ENCODE results near the gene CNIH4. TPM values are rescaled to one million over a fixed set of nuclear protein-coding genes. Genes with fewer than 3 reads are reported as not detected.

The CNIH4 gene
- polyA plus RNA-seq, 1 of the 3 experiments (the other 2 are of a cell fraction): 37.7 TPM

- POLR2A ChIA-PET: no interaction called here
- Histone ChIP-seq H3K9ac (no peak overlapping the region), H3K9me2 (no peaks in the 10 kb centered on the region), H4K20me1 (ENCODE audit: insufficient read depth) (no peaks in the 10 kb centered on the region), H3F3A (replicated peaks; ENCODE audit: insufficient read depth) (peaks cover 30% of the 10 kb centered on the region), H2AFZ (ENCODE audit: low read depth) (no peak overlapping the region), H3K36me3 (replicated peaks in 1 of 2; ENCODE audit: control insufficient read depth in 1 of 2, insufficient read depth in 2 of 2, low read length in 1 of 2) (peaks cover 44 to 47% of the 10 kb centered on the region in 2 experiments), H3K27me3 (ENCODE audit: insufficient read depth) (no peaks in the 10 kb centered on the region), H3K4me1 (ENCODE audit: control insufficient read depth in 1 of 2, insufficient read depth in 2 of 2, low read depth in 1 of 2, low read length in 1 of 2) (peaks cover under 1 to 6% of the 10 kb centered on the region in 2 experiments; a peak in 2 of 4 replicates), H3K4me3 (ENCODE audit: low read depth in 2 of 2, low read length in 1 of 2) (no peak overlapping the region), H3K79me2 (ENCODE audit: insufficient read depth) (no peaks in the 10 kb centered on the region), H3K4me2 (no peak overlapping the region), H3K27ac (ENCODE audit: low read depth in 2 of 2, low read length in 1 of 2) (no peak overlapping the region), H3K9me3 (no peaks in the 10 kb centered on the region)
- TF ChIP-seq CTCF (IDR thresholded peaks at IDR 0.05) (no peak), TAF1 (IDR thresholded peaks at IDR 0.05; ENCODE audit: borderline replicate concordance, low read depth, low read length) (no peak), YY1 (IDR thresholded peaks at IDR 0.05; ENCODE audit: low read depth) (no peak), GATA2 (CRISPR knock-in tag; IDR thresholded peaks at IDR 0.05) (no peak), RCOR1 (IDR thresholded peaks at IDR 0.05; ENCODE audit: low read length) (no peak), FOXJ3 (CRISPR knock-in tag; IDR thresholded peaks at IDR 0.05) (no peak), EP300 (IDR thresholded peaks at IDR 0.05; ENCODE audit: borderline replicate concordance in 1 of 2, low read depth in 1 of 2, low read length in 1 of 2) (no peak), USF2 (IDR thresholded peaks at IDR 0.05; ENCODE audit: borderline replicate concordance, low read depth, low read length) (no peak), NFIC (IDR thresholded peaks at IDR 0.05; ENCODE audit: borderline replicate concordance) (no peak), GABPA (IDR thresholded peaks at IDR 0.05; ENCODE audit: low read depth) (no peak), ELF1 (IDR thresholded peaks at IDR 0.05) (no peak), NRF1 (IDR thresholded peaks at IDR 0.05; ENCODE audit: low read depth, low read length) (no peak), POLR2AphosphoS5 (IDR thresholded peaks at IDR 0.05; ENCODE audit: low read depth, low read length) (no peak), TCF12 (IDR thresholded peaks at IDR 0.05) (no peak)
- TF ChIP-seq, protein P1, sequence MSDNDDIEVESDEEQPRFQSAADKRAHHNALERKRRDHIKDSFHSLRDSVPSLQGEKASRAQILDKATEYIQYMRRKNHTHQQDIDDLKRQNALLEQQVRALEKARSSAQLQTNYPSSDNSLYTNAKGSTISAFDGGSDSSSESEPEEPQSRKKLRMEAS (IDR thresholded peaks at IDR 0.05; ENCODE audit: low read depth): no peak
- TF ChIP-seq, protein P2, sequence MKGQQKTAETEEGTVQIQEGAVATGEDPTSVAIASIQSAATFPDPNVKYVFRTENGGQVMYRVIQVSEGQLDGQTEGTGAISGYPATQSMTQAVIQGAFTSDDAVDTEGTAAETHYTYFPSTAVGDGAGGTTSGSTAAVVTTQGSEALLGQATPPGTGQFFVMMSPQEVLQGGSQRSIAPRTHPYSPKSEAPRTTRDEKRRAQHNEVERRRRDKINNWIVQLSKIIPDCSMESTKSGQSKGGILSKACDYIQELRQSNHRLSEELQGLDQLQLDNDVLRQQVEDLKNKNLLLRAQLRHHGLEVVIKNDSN (IDR thresholded peaks at IDR 0.05; ENCODE audit: borderline replicate concordance, low read depth): no peak
- CTCF ChIA-PET: no interaction called here
- WGBS (ENCODE audit: low lambda C conversion rate): 93% methylated on average over 4 of the region's 4 CpGs
- no peak for DNase-seq
Measured at GRCh38 chr1:224381880-224382548, 25.3 kb downstream of the CNIH4 start.
